ENCODE measurements around the gene WDR53.
"Not testable (repeated sequence)": the region's sequence is repeated elsewhere in the genome, so short reads cannot be mapped to it uniquely, and the experiment has no call there.

The WDR53 gene

GRCh38 chr3:196568246-196569002, at the start of gene WDR53, which contains the start of gene FBXO45:
WDR53 (minus strand) TSS chr3:196568554; CDS start chr3:196561475, 7,079 bp downstream.
FBXO45 (plus strand) TSS chr3:196568660; CDS start chr3:196568985, 325 bp downstream.
- H3K4me3 ChIP-seq (ENCODE audit: low read depth, low read length) = peak within 1 kb of the TSS; percentile 91
- DNase-seq (ENCODE audit: low read depth) = peak; percentile 78

GRCh38 chr3:196617256-196617655, 48.9 kb upstream of the WDR53 start:
- no peak overlapping the region for H3K4me3 ChIP-seq (ENCODE audit: low read depth, low read length)
- no peak for DNase-seq (ENCODE audit: low read depth)

DNA sequence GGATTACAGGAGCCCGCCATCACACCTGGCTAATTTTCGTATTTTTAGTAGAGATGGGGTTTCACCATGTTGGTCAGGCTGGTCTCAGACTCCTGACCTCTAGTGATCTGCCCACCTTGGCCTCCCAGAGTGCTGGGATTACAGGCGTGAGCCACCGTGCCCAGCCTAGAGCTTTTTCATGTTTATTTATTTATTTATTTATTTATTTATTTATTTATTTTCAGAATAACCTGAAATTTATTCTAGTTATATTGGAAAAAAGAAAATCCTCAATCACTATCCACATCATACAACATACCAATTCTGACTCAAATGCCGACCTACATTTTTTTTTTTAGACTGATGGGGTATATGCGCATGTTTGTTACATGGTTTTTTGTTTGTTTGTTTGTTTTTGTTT, 46.9 kb upstream of the WDR53 start:
- not testable (repeated sequence) for DNase-seq (ENCODE audit: low read depth); H3K4me3 ChIP-seq (ENCODE audit: low read depth, low read length)

- no peak for DNase-seq (ENCODE audit: low read depth)
- no peak overlapping the region for H3K4me3 ChIP-seq (ENCODE audit: low read depth, low read length)
Measured at GRCh38 chr3:196611761-196612483, 43.6 kb upstream of the WDR53 start.

DNA sequence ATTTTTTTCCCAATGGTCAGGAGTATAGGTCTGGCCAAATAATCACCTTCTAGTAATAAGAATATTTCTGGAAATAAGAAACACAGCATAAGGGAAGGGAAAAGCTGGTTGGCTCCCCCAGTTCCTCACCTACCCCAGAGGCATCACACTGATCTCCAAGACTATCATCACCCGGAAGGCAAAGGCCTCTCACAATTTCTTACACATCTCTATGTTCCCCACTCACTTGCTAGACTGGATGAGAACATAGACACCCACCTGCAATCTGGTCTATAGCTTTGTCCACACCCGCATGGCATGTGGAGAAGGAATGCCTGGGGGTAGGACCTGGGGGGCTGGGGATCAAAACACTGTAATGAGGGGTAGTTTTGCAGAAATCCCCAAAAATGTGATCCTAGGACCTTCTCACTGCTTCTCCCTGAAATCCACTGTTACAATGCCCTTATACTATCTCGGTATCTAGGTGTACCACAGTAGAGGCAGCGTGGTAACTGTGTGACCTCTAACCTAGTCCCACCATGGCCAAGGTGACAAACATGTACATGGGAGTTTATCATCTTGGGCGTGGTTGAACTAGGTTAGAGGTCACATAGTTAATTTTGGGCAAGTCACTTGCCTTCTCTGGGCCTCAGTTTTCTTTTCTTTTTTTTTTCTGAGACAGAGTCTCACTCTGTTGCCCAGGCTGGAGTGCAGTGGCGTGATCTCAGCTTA, 41.6 kb upstream of the WDR53 start:
- no peak overlapping the region for H3K4me3 ChIP-seq (ENCODE audit: low read depth, low read length)
- no peak for DNase-seq (ENCODE audit: low read depth)

DNA sequence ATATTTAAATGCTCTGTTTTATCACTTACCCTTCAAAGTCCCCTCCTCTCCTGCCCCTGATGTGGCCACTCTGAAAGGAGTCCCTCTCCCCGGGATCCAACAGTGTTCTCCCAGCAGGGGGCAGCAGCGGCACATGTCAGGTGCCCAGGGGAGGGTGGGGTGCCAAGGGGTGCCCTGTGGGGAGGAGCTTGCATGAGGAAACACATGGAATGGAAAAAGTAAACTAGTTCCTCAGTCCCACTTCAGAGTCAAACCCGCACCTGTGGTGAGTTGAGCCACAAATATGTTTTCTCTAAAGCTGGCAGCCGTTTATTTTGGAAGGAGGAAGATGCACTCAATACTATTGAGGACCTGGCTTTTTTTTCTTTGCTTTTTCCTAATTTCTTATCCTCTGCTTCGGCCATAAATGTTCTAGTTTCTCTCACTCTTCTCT, 41.0 kb upstream of the WDR53 start:
- no peak overlapping the region for H3K4me3 ChIP-seq (ENCODE audit: low read depth, low read length)
- DNase-seq (ENCODE audit: low read depth) = no peak

GRCh38 chr3:196608693-196609092, 40.3 kb upstream of the WDR53 start:
- no peak for DNase-seq (ENCODE audit: low read depth)
- H3K4me3 ChIP-seq (ENCODE audit: low read depth, low read length) = no peak overlapping the region

DNA sequence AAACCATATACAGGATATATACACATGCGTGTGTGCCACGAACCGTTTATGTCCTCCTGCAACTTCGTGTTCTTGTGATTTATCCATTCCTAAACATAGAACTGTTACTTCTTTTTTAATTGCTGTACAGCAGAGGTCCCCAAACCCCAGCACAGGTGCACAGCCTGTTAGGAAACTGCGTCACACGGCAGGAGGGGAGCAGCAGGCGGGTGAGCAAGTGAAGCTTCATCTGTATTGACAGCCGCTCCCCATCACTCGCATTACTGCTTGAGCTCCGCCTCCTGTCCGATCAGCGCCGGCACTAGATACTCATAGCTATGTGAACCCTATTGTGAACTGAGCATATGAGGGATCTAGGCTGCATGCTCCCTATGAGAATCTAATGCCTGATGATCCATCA, 36.2 kb upstream of the WDR53 start:
- H3K4me3 ChIP-seq (ENCODE audit: low read depth, low read length) = no peak overlapping the region
- DNase-seq (ENCODE audit: low read depth) = no peak

- no peak for DNase-seq (ENCODE audit: low read depth)
- no peak overlapping the region for H3K4me3 ChIP-seq (ENCODE audit: low read depth, low read length)
Measured at GRCh38 chr3:196603683-196604082, 35.3 kb upstream of the WDR53 start.

DNA sequence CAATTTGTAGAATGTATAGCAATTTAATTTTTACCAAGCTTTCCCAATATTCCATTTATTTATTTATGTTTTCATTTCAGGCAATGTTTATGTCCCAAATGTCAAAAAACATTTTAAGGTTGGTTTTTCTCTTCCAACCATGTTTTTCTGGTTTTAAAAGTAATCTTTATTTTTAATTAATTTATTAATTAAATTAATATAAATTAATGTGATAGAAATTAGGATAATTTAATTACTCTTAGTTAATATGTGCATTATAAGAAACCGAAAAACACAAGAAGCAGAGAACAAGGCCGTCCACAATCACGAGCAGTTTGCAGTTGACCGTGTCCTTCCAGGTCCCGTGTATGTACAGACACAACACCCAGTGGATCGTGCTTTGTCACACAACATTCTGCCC, 34.3 kb upstream of the WDR53 start:
- DNase-seq (ENCODE audit: low read depth) = no peak
- H3K4me3 ChIP-seq (ENCODE audit: low read depth, low read length) = no peak overlapping the region

- H3K4me3 ChIP-seq (ENCODE audit: low read depth, low read length) = no peak overlapping the region
- no peak for DNase-seq (ENCODE audit: low read depth)
Measured at GRCh38 chr3:196600359-196600758, 32.0 kb upstream of the WDR53 start.

DNA sequence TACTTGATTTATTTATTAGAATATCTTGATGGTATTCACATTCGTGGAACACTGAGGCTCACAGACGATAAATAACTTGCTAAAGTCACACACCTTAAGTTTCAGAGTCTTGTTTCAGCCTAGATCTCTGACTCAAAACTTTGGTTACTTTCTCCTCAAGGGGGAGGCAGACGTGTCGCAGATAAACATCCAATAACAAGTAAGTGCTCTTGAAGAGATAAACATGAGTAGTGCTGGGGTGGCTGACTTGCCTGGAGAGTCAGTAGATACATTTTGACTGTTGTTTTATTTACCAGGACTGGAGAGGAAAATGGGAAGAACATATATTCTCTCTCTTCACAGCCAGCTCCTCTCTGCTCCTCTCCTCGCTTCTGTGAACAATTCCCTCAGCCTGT, 31.4 kb upstream of the WDR53 start:
- no peak for DNase-seq (ENCODE audit: low read depth)

GRCh38 chr3:196597971-196598733, 29.8 kb upstream of the WDR53 start:
- not testable (repeated sequence) for DNase-seq (ENCODE audit: low read depth); H3K4me3 ChIP-seq (ENCODE audit: low read depth, low read length)

More for the DNA sequence above, 31.4 kb upstream of the WDR53 start:
- no peak overlapping the region for H3K4me3 ChIP-seq (ENCODE audit: low read depth, low read length)

DNA sequence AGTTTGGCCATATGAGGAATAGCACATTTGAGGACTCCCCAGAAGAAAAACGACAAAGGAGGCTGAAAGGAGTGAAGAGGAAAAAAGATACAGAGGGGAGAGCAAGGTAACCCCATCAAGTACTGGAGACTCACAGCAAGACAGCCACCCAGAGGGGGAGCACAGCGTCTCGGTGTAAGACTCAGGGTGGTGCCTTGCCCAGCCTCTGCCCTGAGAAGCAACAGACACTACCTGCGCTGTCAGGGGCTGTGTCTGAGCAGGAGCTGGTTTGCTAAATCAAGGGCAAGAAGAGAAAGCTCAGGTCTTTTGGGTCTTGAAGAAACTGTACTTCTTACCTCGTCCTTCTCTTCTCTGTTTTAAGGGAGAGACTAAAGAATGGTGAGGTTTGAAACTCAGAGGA, 28.0 kb upstream of the WDR53 start:
- no peak overlapping the region for H3K4me3 ChIP-seq (ENCODE audit: low read depth, low read length)
- DNase-seq (ENCODE audit: low read depth) = no peak

- no peak overlapping the region for H3K4me3 ChIP-seq (ENCODE audit: low read depth, low read length)
- no peak for DNase-seq (ENCODE audit: low read depth)
Measured at GRCh38 chr3:196590279-196590678, 21.9 kb upstream of the WDR53 start.

DNA sequence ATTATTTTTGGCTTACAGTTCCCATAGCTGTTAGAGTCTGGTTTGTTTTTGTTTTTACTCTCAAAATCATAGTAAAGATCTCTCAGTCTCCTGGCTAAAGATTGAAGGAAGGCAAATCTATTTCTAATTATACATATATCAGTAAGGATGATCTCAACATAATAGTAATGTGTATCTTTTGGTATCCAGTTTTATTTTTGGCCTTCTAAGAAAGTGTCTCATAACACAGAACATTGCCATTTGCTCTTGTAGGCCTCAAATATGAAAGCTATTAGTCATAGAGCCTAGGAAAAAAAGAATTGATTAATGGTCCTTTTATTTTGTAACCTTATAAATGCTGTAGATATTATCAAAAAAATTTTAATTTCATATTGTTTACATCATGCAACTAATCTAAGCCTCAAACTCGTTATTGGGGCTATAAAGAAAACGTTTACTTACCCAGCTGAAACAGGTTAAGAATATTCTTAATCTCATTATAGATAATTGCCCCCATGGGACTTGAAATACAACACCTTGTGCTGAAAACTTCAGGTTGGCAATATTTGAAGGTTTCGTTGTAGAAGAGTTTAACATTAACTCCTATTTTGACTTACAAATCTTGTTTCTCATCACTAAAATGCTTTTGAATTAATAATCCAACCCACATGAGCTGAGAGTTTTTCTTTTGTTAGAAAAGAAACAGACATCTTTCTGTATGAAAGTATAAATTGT, 16.8 kb upstream of the WDR53 start:
- DNase-seq (ENCODE audit: low read depth) = no peak
- H3K4me3 ChIP-seq (ENCODE audit: low read depth, low read length) = no peak overlapping the region

DNA sequence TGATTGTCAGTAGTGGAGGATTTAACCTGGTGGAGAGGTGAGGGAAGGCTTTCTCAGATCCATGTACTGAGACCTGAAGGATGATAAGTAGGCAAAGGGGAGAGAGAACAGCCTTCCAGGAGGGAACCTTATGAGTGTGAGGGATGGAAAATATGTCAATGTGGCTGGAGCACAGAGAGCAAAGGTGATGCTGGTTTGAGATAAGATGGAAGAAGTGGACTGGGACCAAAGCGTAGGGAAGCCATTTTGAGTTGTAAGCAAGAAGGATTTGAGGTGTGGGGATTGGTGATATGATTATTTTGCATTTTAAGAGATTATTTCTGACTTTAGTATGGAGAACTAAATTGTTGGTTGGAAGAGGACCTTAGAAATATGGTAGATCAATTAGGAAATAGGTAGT, 4.0 kb upstream of the WDR53 start:
- H3K4me3 ChIP-seq (ENCODE audit: low read depth, low read length) = no peak overlapping the region
- no peak for DNase-seq (ENCODE audit: low read depth)

DNA sequence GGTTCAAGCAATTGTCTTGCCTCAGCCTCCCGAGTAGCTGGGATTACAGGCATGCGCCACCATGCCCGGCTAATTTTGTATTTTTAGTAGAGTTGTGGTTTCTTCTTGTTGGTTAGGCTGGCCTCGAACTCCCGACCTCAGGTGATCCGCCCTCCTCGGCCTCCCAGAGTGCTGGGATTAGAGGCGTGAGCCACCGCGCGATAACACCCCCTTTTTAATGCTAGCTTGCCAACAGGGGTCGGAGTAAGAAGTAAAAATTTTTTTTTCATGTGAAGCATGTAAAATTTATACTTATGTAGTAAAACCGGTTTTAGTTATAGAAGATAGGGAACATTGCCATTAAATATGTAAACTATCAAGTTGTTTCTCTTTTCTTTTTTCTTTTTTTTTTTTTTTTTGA, 2.0 kb upstream of the WDR53 start:
- H3K4me3 ChIP-seq (ENCODE audit: low read depth, low read length) = not testable (repeated sequence)

DNA sequence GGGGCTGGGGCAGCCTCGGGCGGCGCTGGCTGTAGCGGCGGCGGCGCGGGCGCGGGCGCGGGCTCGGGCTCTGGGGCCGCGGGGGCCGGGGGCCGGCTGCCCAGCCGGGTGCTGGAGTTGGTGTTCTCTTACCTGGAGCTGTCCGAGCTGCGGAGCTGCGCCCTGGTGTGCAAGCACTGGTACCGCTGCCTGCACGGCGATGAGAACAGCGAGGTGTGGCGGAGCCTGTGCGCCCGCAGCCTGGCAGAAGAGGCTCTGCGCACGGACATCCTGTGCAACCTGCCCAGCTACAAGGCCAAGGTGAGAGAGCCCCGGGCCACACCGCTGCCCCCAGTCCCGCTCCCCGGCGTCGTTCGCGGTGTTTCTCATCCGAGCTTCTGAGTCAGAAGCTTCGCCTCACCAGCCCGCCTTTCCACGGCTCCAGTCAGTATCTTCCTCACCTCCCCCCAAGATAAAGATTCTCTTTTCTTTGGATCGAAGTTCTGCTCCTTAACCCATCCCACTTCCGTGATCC, 706 bp upstream of the WDR53 start:
- H3K4me3 ChIP-seq (ENCODE audit: low read depth, low read length) = peak overlapping the region; percentile 91

More for the DNA sequence above, 2.0 kb upstream of the WDR53 start:
- not testable (repeated sequence) for DNase-seq (ENCODE audit: low read depth)

More for the DNA sequence above, 706 bp upstream of the WDR53 start:
- DNase-seq (ENCODE audit: low read depth) = no peak
